Measurements from ENCODE around the gene DACT2. TPM values are rescaled to one million over a fixed set of nuclear protein-coding genes. Genes with fewer than 3 reads are reported as not detected.

DACT2 gene, protein sequence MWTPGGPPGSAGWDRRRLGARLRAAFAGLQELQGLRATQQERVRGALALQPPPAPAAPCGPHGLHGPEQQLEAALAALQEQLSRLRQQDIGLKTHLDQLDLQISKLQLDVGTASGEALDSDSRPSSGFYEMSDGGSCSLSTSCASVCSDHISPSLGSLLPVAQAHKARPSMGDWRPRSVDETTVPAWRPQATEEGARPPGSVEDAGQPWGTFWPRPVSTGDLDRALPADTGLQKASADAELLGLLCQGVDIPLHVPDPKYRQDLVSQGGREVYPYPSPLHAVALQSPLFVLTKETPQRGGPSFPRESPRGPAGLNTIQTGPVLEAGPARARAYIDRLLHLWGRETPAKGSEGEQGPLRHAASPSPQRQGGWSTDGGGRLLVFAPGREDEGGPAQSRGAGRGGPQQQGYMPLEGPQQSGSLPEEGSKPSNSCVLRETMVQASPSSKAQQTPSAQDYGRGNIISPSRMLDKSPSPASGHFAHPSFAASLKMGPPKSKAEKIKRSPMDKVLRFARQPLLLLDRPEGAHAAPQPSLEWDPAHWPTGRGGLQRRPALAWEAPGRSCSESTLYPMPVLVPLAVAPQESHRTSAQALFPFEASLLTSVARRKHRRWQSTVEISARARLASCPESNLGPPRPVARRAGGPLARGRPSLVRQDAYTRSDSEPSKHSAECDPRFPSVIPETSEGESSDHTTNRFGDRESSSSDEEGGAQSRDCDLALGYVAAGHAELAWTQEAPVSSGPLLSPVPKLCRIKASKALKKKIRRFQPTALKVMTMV
- 10 to 100 TPM; 25.0 to 29.2 (median 28.7) TPM for polyA plus RNA-seq (ENCODE audit: insufficient read length in 3 of 3)
- long read RNA-seq, donor 1, transcript DACT2-201 (4 exons, 2,942 nt): major isoform, 13 of 13 reads
- long read RNA-seq, donor 1, partial matches to known transcripts: 0 of 13 reads
- long read RNA-seq, donor 1, other reads (novel, unspliced or antisense): 0 of 13 reads
- long read RNA-seq, donor 2, partial matches to known transcripts: 0 of 2 reads
- long read RNA-seq, donor 2, other reads (novel, unspliced or antisense): 0 of 2 reads
- long read RNA-seq, donor 3, transcript DACT2-201 (4 exons, 2,942 nt): major isoform, 12 of 12 reads
- long read RNA-seq, donor 3, partial matches to known transcripts: 0 of 12 reads
- long read RNA-seq, donor 3, other reads (novel, unspliced or antisense): 0 of 12 reads
- long read RNA-seq, donor 4, transcript DACT2-201 (4 exons, 2,942 nt): major isoform, 5 of 5 reads
- long read RNA-seq, donor 4, partial matches to known transcripts: 0 of 5 reads
- long read RNA-seq, donor 4, other reads (novel, unspliced or antisense): 0 of 5 reads
- long read RNA-seq, donor 5, transcript DACT2-201 (4 exons, 2,942 nt): major isoform, 9 of 9 reads
- long read RNA-seq, donor 5, partial matches to known transcripts: 0 of 9 reads
- long read RNA-seq, donor 5, other reads (novel, unspliced or antisense): 0 of 9 reads
- long read RNA-seq, donor 6, transcript DACT2-201 (4 exons, 2,942 nt): major isoform, 10 of 10 reads
- long read RNA-seq, donor 6, partial matches to known transcripts: 0 of 10 reads
- long read RNA-seq, donor 6, other reads (novel, unspliced or antisense): 0 of 10 reads
- long read RNA-seq, donor 7, transcript DACT2-201 (4 exons, 2,942 nt): major isoform, 24 of 24 reads
- long read RNA-seq, donor 7, partial matches to known transcripts: 0 of 24 reads
- long read RNA-seq, donor 7, other reads (novel, unspliced or antisense): 0 of 24 reads
- long read RNA-seq, donor 8, partial matches to known transcripts: 0 of 2 reads
- long read RNA-seq, donor 8, other reads (novel, unspliced or antisense): 0 of 2 reads
- long read RNA-seq, donor 9, transcript DACT2-201 (4 exons, 2,942 nt): major isoform, 12 of 12 reads
- long read RNA-seq, donor 9, partial matches to known transcripts: 0 of 12 reads
- long read RNA-seq, donor 9, other reads (novel, unspliced or antisense): 0 of 12 reads
- long read RNA-seq, donor 10, transcript DACT2-201 (4 exons, 2,942 nt): major isoform, 14 of 14 reads
- long read RNA-seq, donor 10, partial matches to known transcripts: 0 of 14 reads
- long read RNA-seq, donor 10, other reads (novel, unspliced or antisense): 0 of 14 reads
- long read RNA-seq, donor 11, transcript DACT2-201 (4 exons, 2,942 nt): major isoform, 12 of 12 reads
- long read RNA-seq, donor 11, partial matches to known transcripts: 0 of 12 reads
- long read RNA-seq, donor 11, other reads (novel, unspliced or antisense): 0 of 12 reads
- long read RNA-seq, donor 12, transcript DACT2-201 (4 exons, 2,942 nt): major isoform, 13 of 13 reads
- long read RNA-seq, donor 12, partial matches to known transcripts: 0 of 13 reads
- long read RNA-seq, donor 12, other reads (novel, unspliced or antisense): 0 of 13 reads
- long read RNA-seq, donor 13, transcript DACT2-201 (4 exons, 2,942 nt): major isoform, 6 of 6 reads
- long read RNA-seq, donor 13, partial matches to known transcripts: 0 of 6 reads
- long read RNA-seq, donor 13, other reads (novel, unspliced or antisense): 0 of 6 reads
- long read RNA-seq, donor 14, transcript DACT2-201 (4 exons, 2,942 nt): major isoform, 27 of 27 reads
- long read RNA-seq, donor 14, partial matches to known transcripts: 0 of 27 reads
- long read RNA-seq, donor 14, other reads (novel, unspliced or antisense): 0 of 27 reads
- long read RNA-seq, donor 15, transcript DACT2-201 (4 exons, 2,942 nt): major isoform, 11 of 11 reads
- long read RNA-seq, donor 15, partial matches to known transcripts: 0 of 11 reads
- long read RNA-seq, donor 15, other reads (novel, unspliced or antisense): 0 of 11 reads
- long read RNA-seq, donor 16, transcript DACT2-201 (4 exons, 2,942 nt): major isoform, 11 of 11 reads
- long read RNA-seq, donor 16, partial matches to known transcripts: 0 of 11 reads
- long read RNA-seq, donor 16, other reads (novel, unspliced or antisense): 0 of 11 reads

GRCh38 chr6:168319279-168320111 is at the start of gene DACT2:
DACT2 (minus strand) TSS chr6:168319777; CDS start chr6:168319633, 144 bp downstream.
- no peak for DNase-seq

GRCh38 chr6:168368936-168369335 is 49.4 kb upstream of the DACT2 start:
- no peak for DNase-seq

- DNase-seq: no peak
Measured at GRCh38 chr6:168368066-168368820, 48.7 kb upstream of the DACT2 start.

- no peak for DNase-seq
Measured at GRCh38 chr6:168367285-168367751, 47.7 kb upstream of the DACT2 start.

DNA sequence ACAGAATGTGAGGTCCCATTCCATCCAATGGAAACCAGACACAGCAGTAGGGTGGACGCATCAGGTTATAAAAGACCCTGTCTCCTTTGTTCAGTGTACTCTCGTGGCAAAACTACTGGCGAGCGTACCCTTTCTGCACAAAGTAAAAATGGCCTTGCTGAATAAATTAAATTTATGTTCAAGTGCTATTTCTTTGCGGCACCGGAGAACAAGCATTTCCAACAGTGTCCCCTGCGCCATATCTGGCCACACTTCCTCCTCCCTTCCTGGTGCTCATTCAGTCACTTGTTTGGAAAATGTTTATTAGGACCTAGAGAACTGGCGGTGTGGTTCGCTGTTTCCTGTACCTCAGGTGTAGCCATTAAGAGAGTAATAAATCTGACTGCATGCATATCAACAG is 46.9 kb upstream of the DACT2 start:
- DNase-seq: no peak

- no peak for DNase-seq
Measured at GRCh38 chr6:168365422-168366165, 46.0 kb upstream of the DACT2 start.

- no peak for DNase-seq
Measured at GRCh38 chr6:168364793-168365421, 45.3 kb upstream of the DACT2 start.

DNA sequence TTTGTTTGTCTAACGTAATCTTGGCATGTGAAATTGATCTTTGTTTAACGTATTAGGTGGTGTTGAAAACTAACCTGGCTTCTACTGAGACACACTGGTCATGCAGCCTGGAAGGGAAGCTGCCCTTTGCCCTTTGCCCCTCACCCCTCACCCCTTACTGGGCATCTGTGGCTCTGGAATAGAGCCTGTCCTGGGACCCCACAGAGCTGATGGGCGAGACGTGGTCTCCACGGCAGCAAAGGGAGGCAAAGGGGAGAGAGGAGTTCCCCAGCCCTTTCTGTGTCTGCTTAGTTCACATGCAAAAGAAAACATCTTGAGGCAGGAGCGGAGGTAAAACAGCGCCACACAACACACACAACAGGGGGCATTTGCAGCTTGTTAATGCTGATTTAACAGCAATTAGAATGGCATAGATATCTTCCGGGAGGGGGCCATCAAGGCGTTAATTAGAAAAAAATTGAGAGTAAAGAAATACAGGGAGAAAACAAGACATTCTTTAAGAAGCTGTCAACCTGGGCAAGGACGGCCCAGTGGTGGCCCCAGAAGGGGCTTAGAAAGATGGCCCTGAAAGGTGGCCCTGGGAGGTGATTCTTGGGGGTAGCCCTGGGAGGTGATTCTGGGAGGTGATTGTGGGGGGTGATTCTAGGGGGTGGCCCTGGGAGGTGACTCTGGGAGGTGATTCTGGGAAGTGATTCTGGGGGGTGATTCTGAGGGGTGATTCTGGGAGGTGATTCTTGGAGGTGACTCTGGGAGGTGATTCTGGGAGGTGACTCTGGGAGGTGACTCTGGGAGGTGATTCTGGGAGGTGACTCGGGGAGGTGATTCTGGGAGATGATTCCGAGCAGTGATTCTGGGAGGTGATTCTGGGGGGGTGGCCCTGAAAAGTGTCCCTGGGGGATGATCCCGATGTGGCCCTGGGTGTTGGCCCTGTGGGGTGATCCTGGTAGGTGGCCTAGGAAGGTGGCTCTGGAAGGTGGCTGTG is 44.5 kb upstream of the DACT2 start:
- no peak for DNase-seq

- no peak for DNase-seq
Measured at GRCh38 chr6:168363302-168363701, 43.7 kb upstream of the DACT2 start.

GRCh38 chr6:168362276-168362990 is 42.9 kb upstream of the DACT2 start:
- no peak for DNase-seq

- DNase-seq: no peak
Measured at GRCh38 chr6:168361766-168362165, 42.2 kb upstream of the DACT2 start.

- no peak for DNase-seq
Measured at GRCh38 chr6:168359794-168360193, 40.2 kb upstream of the DACT2 start.

GRCh38 chr6:168358842-168359420 is 39.4 kb upstream of the DACT2 start:
- DNase-seq: no peak
